T follicular helper cell (primary cell): ENCODE results near the gene PROK1.
A peak's percentile ranks its signal among the peaks of the same experiment; 100 is the strongest.

Experiments used
- DNase-seq: peaks from one replicate; pipeline ENCODE4 v3.0.0-alpha.2; 2020; ENCODE audit warnings: low read depth

The PROK1 gene

GRCh38 chr1:110488867-110489266 is 37.9 kb downstream of the PROK1 start:
- DNase-seq = no peak

GRCh38 chr1:110489406-110489805 is 38.5 kb downstream of the PROK1 start:
- no peak for DNase-seq

DNA sequence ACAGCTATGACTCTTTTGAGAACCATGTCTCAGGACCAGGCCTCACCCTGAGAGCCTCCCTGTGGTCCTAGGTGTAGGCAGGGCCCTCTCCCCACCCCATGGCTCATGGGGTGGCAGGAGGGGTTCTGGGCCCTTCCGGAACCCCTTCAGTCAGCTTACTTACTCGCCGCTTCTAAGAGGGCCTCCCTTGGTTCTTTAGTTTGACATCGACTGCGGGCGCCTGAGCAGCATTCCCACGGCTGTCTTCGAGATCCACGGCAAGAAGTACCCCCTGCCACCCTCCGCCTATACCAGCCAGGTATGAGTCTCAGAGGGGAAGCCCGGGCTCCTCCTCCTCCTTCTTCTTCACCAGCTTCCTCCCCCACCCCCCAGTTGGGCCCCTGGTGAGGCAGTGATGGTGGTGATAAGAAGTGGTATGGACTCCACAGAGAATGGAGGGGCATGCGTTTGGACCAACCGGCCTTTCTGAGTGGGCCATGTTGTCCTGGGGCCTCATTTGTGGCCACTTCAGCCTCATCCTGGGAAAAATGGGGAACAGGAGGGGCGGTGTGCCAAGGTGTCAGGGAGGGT is 39.1 kb downstream of the PROK1 start:
- DNase-seq = no peak

DNA sequence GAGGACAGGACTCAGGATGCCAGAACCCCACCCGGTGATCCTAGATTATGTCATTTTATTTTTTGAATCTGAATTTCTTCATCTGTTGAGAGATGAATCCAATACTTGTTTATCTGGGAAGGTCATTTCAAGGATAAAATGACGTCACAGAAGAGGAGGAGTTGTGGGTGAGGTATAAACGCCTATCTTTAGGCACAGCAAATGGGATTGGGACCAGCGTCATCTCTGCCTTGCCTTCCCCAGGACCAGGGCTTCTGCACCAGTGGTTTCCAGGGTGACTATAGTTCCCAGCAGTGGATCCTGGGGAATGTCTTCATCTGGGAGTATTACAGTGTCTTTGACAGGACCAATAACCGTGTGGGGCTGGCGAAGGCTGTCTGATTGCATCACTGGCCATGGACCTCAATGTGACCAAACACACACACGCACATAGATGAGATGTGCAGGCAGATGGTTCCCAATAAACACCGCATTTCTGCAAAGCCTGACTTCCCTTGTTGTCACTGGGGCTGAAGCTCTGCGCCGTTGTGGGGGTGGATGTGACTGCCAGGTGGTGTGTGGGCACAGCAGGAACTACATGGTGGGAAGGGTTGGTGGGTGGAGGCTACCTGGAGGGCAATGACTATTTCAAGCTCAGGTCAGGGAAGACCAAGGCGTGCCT is 40.0 kb downstream of the PROK1 start:
- no peak for DNase-seq

DNA sequence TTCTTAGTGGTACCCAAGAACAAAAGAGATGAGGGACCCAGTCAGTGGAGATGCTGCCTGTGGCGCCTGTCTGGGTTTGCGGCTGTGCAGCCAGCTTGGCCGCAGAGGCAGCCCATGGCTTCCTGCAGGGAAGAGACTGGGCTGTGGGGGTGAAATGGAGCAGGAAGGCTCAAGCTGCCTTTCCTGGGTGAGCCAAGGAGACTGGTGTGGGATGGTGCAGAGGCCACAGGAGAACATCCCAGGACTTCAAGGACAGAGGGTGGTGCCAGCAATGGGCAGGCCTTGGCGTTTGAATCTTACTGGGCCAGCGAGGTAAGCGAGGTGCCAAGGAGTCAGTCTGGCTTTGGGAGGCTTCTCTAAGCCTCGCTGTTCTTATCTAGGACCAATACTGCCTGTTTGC is 41.6 kb downstream of the PROK1 start:
- DNase-seq = no peak

GRCh38 chr1:110493059-110493699 is 42.2 kb downstream of the PROK1 start:
- no peak for DNase-seq

GRCh38 chr1:110494036-110494435 is 43.1 kb downstream of the PROK1 start:
- DNase-seq = no peak

DNA sequence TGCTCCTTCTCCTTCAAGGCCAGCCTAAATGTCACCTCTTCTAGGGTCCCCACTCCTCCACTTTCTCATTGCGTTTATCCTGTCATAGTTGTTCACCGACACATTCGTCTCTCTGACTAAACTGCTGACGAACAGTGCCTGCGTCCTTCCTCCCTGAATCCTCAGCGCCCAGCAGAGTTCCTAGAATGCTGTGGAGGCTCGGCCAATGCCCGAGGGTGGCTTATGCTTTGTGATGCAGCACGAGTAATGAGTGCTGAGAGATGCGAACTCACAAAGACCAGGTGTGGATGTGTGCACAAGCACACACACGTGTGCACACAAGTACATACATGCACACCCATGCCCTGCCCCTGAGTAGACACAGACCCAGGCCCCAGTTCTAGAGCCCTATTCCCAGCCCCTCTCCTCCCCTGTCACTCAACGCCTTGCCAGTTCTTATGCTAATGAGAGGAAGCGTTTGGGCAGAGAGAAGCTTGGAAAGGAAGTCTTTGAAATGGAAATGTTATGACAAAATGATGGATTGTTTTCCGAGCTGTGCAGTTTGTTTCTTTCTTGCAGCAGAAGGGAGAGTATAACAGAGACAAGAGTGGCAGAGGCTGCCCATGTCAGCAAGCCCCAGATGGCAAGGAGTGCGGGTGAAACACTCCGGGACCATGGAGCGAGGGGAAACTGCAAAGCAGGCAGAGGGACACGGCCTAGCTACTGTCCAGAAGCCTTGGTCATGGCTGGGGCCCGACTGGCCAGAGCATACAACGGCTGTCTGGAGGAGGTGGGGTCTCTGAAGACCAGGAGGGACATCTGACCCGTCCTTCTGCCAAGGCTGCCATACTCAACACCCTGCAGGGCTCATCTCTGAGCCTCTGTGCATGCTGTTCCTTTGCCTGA is 43.8 kb downstream of the PROK1 start:
- DNase-seq = no peak

DNA sequence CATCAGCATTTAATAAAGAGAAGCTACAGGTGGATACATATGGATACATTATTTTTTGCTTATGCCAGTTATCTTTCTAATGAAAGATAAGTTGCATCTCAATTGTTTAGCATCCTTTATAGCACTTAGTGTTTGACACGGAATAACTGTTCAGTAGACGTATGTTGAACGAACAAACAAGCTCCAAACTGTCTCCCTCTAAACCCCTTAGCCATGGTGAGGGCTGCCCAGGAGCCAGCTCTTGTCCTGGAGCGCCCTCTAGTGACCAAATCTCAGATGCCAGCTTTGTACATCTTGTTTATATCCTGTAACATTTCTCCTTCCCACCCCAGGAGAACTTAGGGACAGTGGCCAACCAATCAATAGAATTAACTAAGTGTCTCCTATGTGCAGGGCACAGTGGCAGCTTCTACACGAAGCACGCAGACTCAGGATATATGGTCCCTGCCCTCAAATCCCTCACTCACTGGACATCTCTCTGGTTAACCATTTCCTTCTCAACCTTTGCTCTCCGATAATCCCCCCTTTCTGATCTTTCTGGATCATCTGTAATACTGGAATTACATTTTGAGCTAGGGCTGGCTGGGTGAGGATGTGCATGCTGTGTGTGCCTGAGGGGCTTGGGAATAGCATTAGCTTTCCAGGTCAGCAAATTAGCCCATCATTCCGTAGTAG is 45.1 kb downstream of the PROK1 start:
- DNase-seq = peak; percentile 69

DNA sequence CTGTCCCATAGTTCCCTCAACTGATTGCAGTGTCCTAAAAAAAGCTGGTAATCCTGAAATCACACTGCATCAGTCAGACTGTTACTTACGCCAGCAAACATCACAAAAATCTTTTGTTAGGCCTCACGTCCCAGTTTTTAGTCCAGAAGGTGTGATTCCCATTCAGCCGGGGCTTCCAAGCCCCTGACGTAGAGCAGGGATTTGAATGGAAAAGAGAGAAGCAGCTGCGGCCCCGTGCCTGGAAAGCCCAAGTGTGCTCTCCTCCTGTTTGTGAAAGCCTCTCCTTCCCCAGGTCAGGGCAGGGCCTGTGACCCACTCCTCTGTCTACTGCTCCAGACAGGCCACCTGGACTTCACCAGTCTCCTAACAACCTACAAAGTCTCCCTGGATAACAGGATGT is 47.3 kb downstream of the PROK1 start:
- DNase-seq = no peak

DNA sequence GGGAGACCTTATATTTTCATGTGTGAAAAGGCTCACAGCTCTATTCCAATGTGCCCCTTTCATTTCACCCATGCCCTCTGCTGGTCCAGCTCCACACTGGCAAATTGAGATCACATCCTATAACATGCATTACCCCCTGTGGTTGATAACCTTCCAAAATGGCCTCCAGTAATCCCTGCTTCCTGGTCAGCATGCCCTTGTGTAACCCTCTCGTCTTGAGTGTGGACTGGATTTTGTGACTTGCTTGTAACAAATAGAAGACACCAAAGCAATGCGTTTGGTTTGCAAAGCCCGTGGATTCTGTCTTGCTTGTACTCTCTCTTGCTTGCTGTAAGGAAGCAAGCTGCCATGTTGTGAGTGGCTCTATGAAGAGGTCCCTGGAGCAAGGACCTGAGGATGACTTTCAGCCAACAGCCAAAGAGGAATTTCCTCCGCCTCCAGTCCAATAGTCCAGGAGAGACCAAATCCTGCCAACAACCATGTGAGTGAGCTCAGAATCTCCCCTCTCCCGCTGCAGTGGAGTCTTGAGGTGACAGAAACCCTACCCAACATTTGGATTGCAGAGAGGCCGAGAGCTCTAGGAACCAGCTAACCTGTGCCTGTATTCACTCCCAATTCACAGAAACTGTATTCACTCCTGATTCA is 50.7 kb downstream of the PROK1 start:
- no peak for DNase-seq

DNA sequence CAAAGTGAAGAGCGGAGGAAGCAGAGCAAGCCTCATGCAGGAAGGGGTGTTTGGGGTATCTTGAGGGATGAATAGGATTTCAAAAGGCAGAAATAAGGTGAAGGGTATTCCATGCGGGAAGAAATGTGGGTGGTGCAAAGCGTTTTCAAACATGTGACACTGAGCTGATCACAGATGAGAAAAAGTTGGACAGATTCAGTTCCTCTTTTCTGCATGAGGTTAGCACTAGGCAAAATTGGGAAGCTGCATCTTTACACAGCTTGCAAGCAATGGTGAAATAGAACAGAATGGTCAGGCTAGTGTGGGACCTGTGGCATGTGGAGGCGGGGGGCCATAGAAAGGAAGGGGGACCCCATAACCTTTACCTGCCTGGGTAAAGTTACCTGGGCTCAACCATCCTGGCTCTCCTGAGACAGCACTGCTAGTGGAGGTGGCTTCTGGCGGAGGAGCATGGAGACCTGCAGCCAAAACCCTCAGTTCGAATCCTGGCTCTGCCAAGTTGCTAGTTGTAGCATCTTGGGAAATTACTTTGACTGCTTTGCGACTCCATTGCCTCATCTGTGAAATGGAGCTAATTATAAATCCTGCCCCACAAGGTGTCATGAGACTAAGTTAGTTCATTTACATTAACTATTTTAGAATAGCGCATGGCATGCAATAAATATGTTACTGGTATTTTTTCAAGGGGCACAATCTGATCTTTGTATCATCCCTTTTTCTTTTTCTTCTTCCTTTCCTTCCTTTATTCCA is 51.6 kb downstream of the PROK1 start:
- no peak for DNase-seq

- DNase-seq = no peak
Observed at GRCh38 chr1:110503471-110503870, 52.5 kb downstream of the PROK1 start.

DNA sequence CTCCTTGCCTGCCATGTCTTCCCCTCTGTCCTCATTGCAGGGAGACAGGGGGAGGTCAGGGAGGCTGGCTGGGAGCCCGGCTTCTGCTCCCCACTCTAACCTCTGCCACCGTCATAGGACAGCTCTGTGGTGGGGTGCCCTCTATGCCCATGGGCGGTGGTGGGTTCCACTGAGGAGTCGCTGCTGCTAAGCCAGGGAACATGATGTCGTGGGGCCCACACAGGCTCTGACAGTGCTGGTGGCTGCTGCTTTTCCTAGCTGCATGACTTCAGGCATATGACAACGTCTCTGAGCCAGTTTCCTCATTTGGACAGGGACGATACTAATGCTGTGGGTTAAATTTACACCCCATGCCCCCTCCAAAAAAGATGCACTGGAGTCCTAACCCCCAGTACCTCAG is 53.3 kb downstream of the PROK1 start:
- no peak for DNase-seq

- no peak for DNase-seq
Observed at GRCh38 chr1:110505596-110505995, 54.6 kb downstream of the PROK1 start.

DNA sequence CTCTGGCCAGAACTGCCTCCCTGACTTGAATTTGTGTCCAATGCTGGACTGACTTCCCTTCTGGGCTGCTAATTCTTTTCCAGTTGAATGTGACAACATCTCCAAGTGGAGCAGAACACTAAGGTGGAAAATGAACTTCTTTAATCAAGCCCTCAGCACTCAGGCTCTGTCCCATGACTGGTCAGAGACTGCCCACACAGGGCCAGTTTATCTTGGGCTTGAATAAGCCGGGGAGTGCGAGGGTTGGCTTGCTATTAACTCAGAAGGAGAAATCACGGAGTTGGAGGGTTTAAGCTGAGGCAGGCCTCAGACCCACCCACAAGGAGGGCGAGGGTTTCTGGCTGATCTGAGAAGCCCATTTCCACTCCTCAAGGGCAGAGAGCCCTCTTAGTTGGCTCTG is 55.6 kb downstream of the PROK1 start:
- no peak for DNase-seq
